NCI-H2081 treated with DMSO at 0.1 percent for 48 hours (cell line): ENCODE measurements around the gene RGS4.
"Not testable (repeated sequence)": the region's sequence is repeated elsewhere in the genome, so short reads cannot be mapped to it uniquely, and the experiment has no call there.

Source experiments
- DNase-seq: peaks from one replicate; lab custom pipeline; 2025; lab: John Stamatoyannopoulos, UW

Gene RGS4

GRCh38 chr1:163068716-163069115 lies 445 bp upstream of the RGS4 start:
- no peak for DNase-seq

- no peak for DNase-seq
Measured at GRCh38 chr1:163069655-163070277, 605 bp downstream of the RGS4 start.

GRCh38 chr1:163071405-163072255 lies 2.5 kb downstream of the RGS4 start:
- peak; percentile 57 for DNase-seq

- no peak for DNase-seq
Measured at GRCh38 chr1:163072658-163073057, 3.5 kb downstream of the RGS4 start.

GRCh38 chr1:163074004-163074403 lies 4.8 kb downstream of the RGS4 start:
- no peak for DNase-seq

GRCh38 chr1:163074716-163075284 lies 5.6 kb downstream of the RGS4 start:
- DNase-seq, result no peak

GRCh38 chr1:163076044-163076443 lies 6.9 kb downstream of the RGS4 start:
- DNase-seq, result no peak

- no peak for DNase-seq
Measured at GRCh38 chr1:163076446-163076845, 7.3 kb downstream of the RGS4 start.

GRCh38 chr1:163076981-163077761 lies 8.0 kb downstream of the RGS4 start:
- DNase-seq, result no peak

- DNase-seq, result no peak
Measured at GRCh38 chr1:163082971-163083370, 13.8 kb downstream of the RGS4 start.

GRCh38 chr1:163083690-163084089 lies 14.5 kb downstream of the RGS4 start:
- no peak for DNase-seq

GRCh38 chr1:163084330-163084729 lies 15.2 kb downstream of the RGS4 start:
- DNase-seq, result no peak

GRCh38 chr1:163085041-163085903 lies 16.1 kb downstream of the RGS4 start:
- no peak for DNase-seq

- no peak for DNase-seq
Measured at GRCh38 chr1:163085904-163086268, 16.7 kb downstream of the RGS4 start.

- DNase-seq, result not testable (repeated sequence)
Measured at GRCh38 chr1:163089117-163089516, 20.0 kb downstream of the RGS4 start.

GRCh38 chr1:163090321-163090945 lies 21.3 kb downstream of the RGS4 start:
- no peak for DNase-seq

- DNase-seq, result no peak
Measured at GRCh38 chr1:163093169-163093568, 24.0 kb downstream of the RGS4 start.

GRCh38 chr1:163093579-163093978 lies 24.4 kb downstream of the RGS4 start:
- DNase-seq, result no peak

GRCh38 chr1:163094182-163094581 lies 25.0 kb downstream of the RGS4 start:
- no peak for DNase-seq

- no peak for DNase-seq
Measured at GRCh38 chr1:163094589-163094988, 25.4 kb downstream of the RGS4 start.

- DNase-seq, result no peak
Measured at GRCh38 chr1:163095213-163095612, 26.1 kb downstream of the RGS4 start.
